Bronchus fibroblast of lung (primary cell): ENCODE data around the gene VIM. TPM values are rescaled to one million over a fixed set of nuclear protein-coding genes. Genes with fewer than 3 reads are reported as not detected.

ENCODE experiments used
- total RNA-seq: library from RNA; depleted of rRNA; stranded (reverse); fragments of >200 nt; gene quantifications from 2 replicates; pipeline ENCODE4 v1.2.3, GENCODE V29; 2015

VIM gene
- total RNA-seq, result 7,456 and 8,192 TPM in 2 replicates

GRCh38 chr10:17228091-17229015 lies at the start of gene VIM:
Gene VIM (plus strand): TSS chr10:17228241. CDS start chr10:17229423, 1,182 bp downstream.

DNA sequence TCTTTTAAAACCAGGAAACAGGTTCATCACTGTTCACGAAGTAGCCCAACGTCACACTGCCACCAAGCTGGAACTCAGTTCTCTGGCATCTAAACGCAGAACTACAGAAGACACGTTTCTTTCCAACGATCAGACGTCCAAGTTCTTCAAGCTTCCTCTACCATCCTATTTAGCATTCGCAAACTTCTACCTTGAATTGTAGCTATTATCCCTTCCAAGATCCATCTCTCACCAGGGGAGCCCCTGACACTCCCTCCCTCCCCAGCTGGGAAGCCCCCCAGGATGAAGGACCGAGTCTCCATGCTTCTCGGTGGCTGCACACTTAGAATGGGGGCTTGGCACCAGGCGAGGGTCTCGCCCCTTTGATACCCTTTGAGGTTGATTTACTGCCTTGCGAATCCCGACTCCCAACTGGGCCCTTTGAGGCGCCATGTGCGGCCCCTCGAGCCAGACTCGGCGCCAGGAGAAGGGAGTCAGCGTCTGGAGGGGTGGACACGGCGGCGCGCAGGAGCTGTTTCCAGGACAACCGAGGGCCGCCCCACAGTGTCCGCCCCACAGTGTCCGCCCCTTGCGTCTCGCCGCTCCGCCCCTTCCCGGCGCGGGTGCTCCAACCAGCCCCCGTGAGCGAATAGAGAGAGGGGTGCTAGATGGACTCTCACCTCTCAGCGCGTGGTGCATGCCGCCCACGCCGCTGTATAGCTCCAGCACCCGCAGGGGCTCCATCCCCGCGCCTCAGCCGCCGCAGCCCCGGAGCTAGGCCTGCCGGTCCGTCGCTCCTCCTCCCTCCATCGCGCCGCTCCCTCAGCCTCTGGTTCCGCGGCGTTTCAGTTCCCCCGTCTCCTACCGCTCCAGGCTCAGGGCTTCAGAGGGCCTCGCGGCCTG lies 26.9 kb upstream of the VIM start, which contains the start of gene TRDMT1:
TRDMT1 (minus strand) TSS at position 761 of the 882 bp plus-strand sequence; CDS start at position 723, 38 bp downstream.

Other genes starting within 250 kb of the VIM start
- 0.17 and 0.89 TPM in 2 replicates for gene CUBN, start 98.4 kb upstream of the VIM start, total RNA-seq
- 4.0 and 4.9 TPM in 2 replicates for gene TRDMT1, start 26.6 kb upstream of the VIM start, total RNA-seq
- 0.67 and 0.74 TPM in 2 replicates for gene ST8SIA6, start 226.4 kb downstream of the VIM start, total RNA-seq